Vagina (tissue), 2 donors: ENCODE data around the gene AMER2. TPM values are rescaled to one million over a fixed set of nuclear protein-coding genes. Genes with fewer than 3 reads are reported as not detected.

ENCODE experiments used
- DNase-seq, 2 donors: peaks; one replicate each; pipeline ENCODE4 v3.0.0-alpha.2; 2017; ENCODE audit errors: extremely low spot score in 2 of 2
- H3K27ac ChIP-seq: fragments of 200-600 bp; sonication (generic); one replicate; pipeline ENCODE4 v1.5.1; 2019
- H3K27me3 ChIP-seq: fragments of 200-600 bp; sonication (generic); one replicate; pipeline ENCODE4 v1.5.1; 2019
- H3K36me3 ChIP-seq, 2 donors: fragments of 200-600 bp; sonication (generic); one replicate each; pipeline ENCODE4 v1.5.1; 2017 to 2019
- H3K4me1 ChIP-seq: fragments of 200-600 bp; sonication (generic); one replicate; pipeline ENCODE4 v1.5.1; 2019
- H3K4me3 ChIP-seq, 2 donors: fragments of 200-600 bp; sonication (generic); 1 replicate in 1 of 2; 2 replicates in 1 of 2; pipeline ENCODE4 v1.5.1; 2016 to 2019
- H3K9me3 ChIP-seq: fragments of 200-600 bp; sonication (generic); one replicate; pipeline ENCODE4 v1.5.1; 2019
- CTCF ChIP-seq, 3 experiments: fragments of 450-650 bp in 2 of 3; fragments of 200-600 bp in 1 of 3; sonication (generic) in 1 of 3; IDR thresholded peaks; one replicate each; pipeline ENCODE4 v1.5.1; 2017 to 2019; ENCODE audit warnings: antibody characterized with exemption in 3 of 3, mild to moderate bottlenecking in 2 of 3, moderate library complexity in 2 of 3
- POLR2A ChIP-seq, 2 donors: fragments of 450-650 bp; IDR thresholded peaks; one replicate each; pipeline ENCODE4 v1.6.1; 2017; ENCODE audit warnings: antibody characterized with exemption in 2 of 2, mild to moderate bottlenecking in 2 of 2, moderate library complexity in 2 of 2
- POLR2AphosphoS5 ChIP-seq, 2 donors: sonication (generic); formaldehyde crosslinking; IDR thresholded peaks; one replicate each; pipeline ENCODE4 v1.9.0; 2017; ENCODE audit warnings: antibody characterized with exemption in 2 of 2, mild to moderate bottlenecking in 2 of 2, low read depth in 1 of 2; ENCODE audit not compliant: insufficient read depth in 1 of 2
- intact Hi-C: fragments of 100-400 bp; cut with DNase I; formaldehyde crosslinking; loops from one replicate; pipeline ENCODE4 v1.15.1; 2023
- total RNA-seq: library from RNA; depleted of rRNA; stranded (reverse); fragments of >200 nt; gene quantifications from one replicate; pipeline ENCODE4 v1.2.3, GENCODE V29; 2016

The AMER2 gene
- total RNA-seq, 1 donor from 2014 or later, result not detected

GRCh38 chr13:25192936-25193335, 20.8 kb upstream of the AMER2 start:
- intact Hi-C loops, result no loop called here
- H3K27ac ChIP-seq, result no peak overlapping the region
- no peaks in the 10 kb centered on the region for H3K4me1 ChIP-seq
- no peaks in the 10 kb centered on the region for H3K9me3 ChIP-seq
- TF ChIP-seq POLR2A (IDR thresholded peaks at IDR 0.05) (no peak), CTCF (IDR thresholded peaks at IDR 0.05) (no peak), POLR2AphosphoS5 (IDR thresholded peaks at IDR 0.05; ENCODE audit: insufficient read depth in 1 of 2, low read depth in 1 of 2) (no peak)
- no peak for DNase-seq
- H3K27me3 ChIP-seq, result no peaks in the 10 kb centered on the region
- no peaks in the 10 kb centered on the region for H3K36me3 ChIP-seq
- H3K4me3 ChIP-seq, result no peak overlapping the region

GRCh38 chr13:25192489-25192888, 20.4 kb upstream of the AMER2 start:
- H3K9me3 ChIP-seq, result no peaks in the 10 kb centered on the region
- H3K4me3 ChIP-seq, result no peak overlapping the region
- no peak for DNase-seq
- H3K36me3 ChIP-seq, result no peaks in the 10 kb centered on the region
- TF ChIP-seq POLR2A (IDR thresholded peaks at IDR 0.05) (no peak), POLR2AphosphoS5 (IDR thresholded peaks at IDR 0.05; ENCODE audit: insufficient read depth in 1 of 2, low read depth in 1 of 2) (no peak), CTCF (IDR thresholded peaks at IDR 0.05) (no peak)
- no peaks in the 10 kb centered on the region for H3K27me3 ChIP-seq
- no peak overlapping the region for H3K27ac ChIP-seq
- no peaks in the 10 kb centered on the region for H3K4me1 ChIP-seq
- intact Hi-C loops, result no loop called here

- H3K4me1 ChIP-seq, result no peaks in the 10 kb centered on the region
- no peak overlapping the region for H3K27ac ChIP-seq
- H3K4me3 ChIP-seq, result no peak overlapping the region
- H3K36me3 ChIP-seq, result no peaks in the 10 kb centered on the region
- H3K9me3 ChIP-seq, result no peaks in the 10 kb centered on the region
- no peak for DNase-seq
- intact Hi-C loops, result no loop called here
- no peaks in the 10 kb centered on the region for H3K27me3 ChIP-seq
- TF ChIP-seq POLR2AphosphoS5 (IDR thresholded peaks at IDR 0.05; ENCODE audit: insufficient read depth in 1 of 2, low read depth in 1 of 2), result no peak
- TF ChIP-seq POLR2A (IDR thresholded peaks at IDR 0.05), result no peak
- TF ChIP-seq CTCF (IDR thresholded peaks at IDR 0.05), result no peak
These were observed 20.0 kb upstream of the AMER2 start for GRCh38 chr13:25192052-25192451.

- Histone ChIP-seq H3K9me3 (no peaks in the 10 kb centered on the region), H3K4me3 (no peak overlapping the region), H3K27me3 (no peaks in the 10 kb centered on the region), H3K4me1 (no peaks in the 10 kb centered on the region), H3K27ac (no peak overlapping the region), H3K36me3 (no peaks in the 10 kb centered on the region)
- no peak for DNase-seq
- TF ChIP-seq POLR2AphosphoS5 (IDR thresholded peaks at IDR 0.05; ENCODE audit: insufficient read depth in 1 of 2, low read depth in 1 of 2) (no peak), CTCF (IDR thresholded peaks at IDR 0.05) (no peak), POLR2A (IDR thresholded peaks at IDR 0.05) (no peak)
- intact Hi-C loops, result no loop called here
These were observed 18.7 kb upstream of the AMER2 start for GRCh38 chr13:25190771-25191170.

GRCh38 chr13:25190256-25190655, 18.2 kb upstream of the AMER2 start:
- Histone ChIP-seq H3K9me3 (no peaks in the 10 kb centered on the region), H3K4me1 (no peaks in the 10 kb centered on the region), H3K4me3 (no peak overlapping the region), H3K27ac (no peak overlapping the region), H3K36me3 (no peaks in the 10 kb centered on the region), H3K27me3 (no peaks in the 10 kb centered on the region)
- DNase-seq, result no peak
- intact Hi-C loops, result no loop called here
- TF ChIP-seq POLR2AphosphoS5 (IDR thresholded peaks at IDR 0.05; ENCODE audit: insufficient read depth in 1 of 2, low read depth in 1 of 2) (no peak), CTCF (IDR thresholded peaks at IDR 0.05) (no peak), POLR2A (IDR thresholded peaks at IDR 0.05) (no peak)
